NCI-H345 (cell line): ENCODE measurements around the gene PLEKHM3.

Experiments used
- DNase-seq: peaks from one replicate; lab custom pipeline; 2025; lab: John Stamatoyannopoulos, UW

The PLEKHM3 gene

GRCh38 chr2:207783514-207783913 is 241.8 kb downstream of the PLEKHM3 start:
- no peak for DNase-seq

GRCh38 chr2:207782238-207783030 is 242.9 kb downstream of the PLEKHM3 start:
- no peak for DNase-seq

- no peak for DNase-seq
These were observed 245.8 kb downstream of the PLEKHM3 start for GRCh38 chr2:207779523-207779922.

DNA sequence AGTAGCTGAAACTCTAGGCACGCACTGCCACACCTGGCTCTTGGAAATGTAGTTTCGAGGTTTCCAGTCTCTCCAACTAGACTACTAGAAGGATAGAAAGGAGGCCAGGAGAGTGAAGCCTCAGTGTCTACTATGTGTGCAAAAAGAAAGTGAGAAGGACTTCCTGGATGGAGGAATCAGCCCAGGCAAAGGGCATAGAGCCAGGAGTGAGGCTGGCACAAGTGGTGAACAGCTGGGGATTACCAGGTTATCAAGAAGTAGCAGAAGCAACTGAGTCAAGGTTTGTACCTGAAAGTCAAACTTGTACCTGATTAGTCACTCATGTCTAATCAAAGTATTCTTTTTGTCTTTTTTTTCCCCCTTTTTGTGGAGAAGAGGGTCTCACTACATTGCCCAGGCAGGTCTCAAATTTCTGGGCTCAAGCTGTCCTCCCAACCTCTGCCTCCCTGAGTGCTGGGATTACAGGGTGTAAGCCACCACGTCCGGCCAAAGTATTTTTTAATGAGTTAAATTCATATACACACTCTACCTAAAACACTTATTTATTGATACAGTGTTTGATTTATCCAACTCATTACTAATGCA is 246.9 kb downstream of the PLEKHM3 start:
- DNase-seq = no peak

DNA sequence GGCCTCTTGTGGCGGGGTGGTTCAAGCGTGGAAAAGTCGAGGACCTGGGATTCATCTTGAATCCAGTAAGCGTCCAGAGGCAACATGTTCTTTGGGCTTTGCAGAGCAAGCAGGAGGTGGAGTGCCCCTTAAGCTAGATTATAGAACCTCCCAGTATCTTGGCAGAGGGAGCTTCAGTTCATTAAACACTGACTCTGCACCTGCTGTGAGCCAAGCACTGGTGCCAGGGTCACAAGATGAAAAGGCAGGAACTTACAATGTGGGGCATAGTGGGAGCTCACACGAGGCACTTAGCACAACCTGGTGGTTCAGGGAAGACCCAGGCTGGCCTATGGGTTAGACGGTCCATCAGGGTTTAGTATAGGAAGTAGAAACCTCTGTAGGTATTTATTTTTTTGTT is 248.2 kb downstream of the PLEKHM3 start:
- DNase-seq = no peak

DNA sequence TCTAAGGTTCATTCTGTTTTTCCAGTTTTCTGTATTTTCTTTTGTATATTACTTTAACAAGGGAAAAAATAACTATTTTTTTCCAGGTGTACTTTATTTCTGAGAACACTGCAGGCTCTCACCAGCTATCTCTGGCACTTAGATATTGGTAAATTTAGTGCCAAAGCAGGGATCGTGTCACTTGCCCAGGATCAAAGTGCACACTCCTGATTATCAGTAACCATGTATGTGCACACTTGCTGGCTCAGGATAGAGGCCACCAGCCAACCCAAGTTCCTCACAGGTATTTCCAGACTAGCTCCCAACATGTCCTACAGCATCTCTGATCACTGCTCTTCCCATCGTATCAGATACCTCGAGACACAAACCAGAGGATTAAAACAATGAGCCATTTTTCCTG is 249.9 kb downstream of the PLEKHM3 start:
- no peak for DNase-seq

- DNase-seq = no peak
These were observed 252.5 kb downstream of the PLEKHM3 start for GRCh38 chr2:207772844-207773205.

DNA sequence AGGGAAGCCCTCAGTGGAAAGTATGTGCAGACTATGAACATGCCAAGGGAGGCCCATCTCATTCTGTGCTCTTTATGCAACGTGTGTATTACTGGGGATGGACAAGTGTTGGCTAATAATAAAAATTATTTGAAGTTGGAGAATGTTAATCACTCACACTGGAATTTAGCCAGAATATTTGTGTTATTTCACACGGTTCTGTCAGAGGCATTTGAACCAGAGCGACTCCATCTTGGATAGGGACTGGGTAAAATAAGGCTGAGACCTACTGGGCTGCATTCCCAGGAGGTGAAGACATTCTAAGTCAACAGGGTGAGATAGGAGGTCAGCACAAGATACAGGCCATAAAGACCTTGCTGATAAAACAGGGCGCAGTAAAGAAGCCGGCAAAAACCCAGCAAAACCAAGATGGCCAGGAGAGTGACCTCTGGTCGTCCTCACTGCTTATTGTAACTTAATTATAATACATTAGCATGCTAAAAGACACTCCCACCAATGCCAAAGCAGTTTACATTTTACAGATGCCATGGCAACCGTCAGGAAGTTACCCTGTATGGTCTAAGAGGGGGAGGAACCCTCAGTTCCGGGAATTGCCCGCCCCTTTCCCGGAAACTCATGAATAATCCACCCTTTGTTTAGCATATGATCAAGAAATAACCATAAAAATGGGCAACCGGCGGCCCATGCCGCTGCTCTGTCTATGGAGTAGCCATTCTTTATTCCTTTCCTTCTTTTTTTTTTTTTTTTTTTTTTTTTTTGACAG is 253.1 kb downstream of the PLEKHM3 start:
- no peak for DNase-seq

DNA sequence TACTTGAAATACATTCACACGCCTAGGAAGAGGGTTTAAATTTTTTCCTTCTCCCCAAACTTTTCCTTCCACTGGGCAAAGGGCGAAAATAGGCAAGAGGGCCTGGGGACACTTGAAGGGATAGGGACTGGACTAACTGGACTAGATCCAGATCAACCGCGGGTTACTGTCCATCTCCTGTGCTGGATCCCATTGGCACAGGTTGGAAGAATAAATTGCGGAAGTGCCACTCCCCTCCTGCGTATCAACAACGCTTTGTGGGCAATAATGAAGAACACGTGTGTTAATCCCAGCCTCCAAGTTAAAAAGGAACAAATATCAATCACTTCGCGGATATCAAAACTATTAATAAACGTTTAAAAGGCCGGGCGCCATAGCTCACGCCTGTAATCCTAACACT is 253.9 kb downstream of the PLEKHM3 start:
- DNase-seq = no peak
